Fibroblast of skin of back (primary cell): ENCODE data around the gene MAPKAPK5. TPM values are rescaled to one million over a fixed set of nuclear protein-coding genes. Genes with fewer than 3 reads are reported as not detected.
A peak's percentile ranks its signal among the peaks of the same experiment; 100 is the strongest.
"Not testable (repeated sequence)": the region's sequence is repeated elsewhere in the genome, so short reads cannot be mapped to it uniquely, and the experiment has no call there.

Experiments
- DNase-seq: peaks from one replicate; pipeline ENCODE4 v3.0.0-alpha.2; 2013
- polyA plus RNA-seq, 2 experiments: library from polyadenylated mRNA; unstranded; fragments of 120-200 nt; gene quantifications; one replicate each; pipeline ENCODE4 v1.2.1, GENCODE V29; 2013; ENCODE audit not compliant: insufficient read length in 2 of 2

The MAPKAPK5 gene
- polyA plus RNA-seq (2013, experiment 1 of 2; ENCODE audit: insufficient read length): 32.4 TPM
- 26.0 TPM for polyA plus RNA-seq (2013, experiment 2 of 2; ENCODE audit: insufficient read length)

DNA sequence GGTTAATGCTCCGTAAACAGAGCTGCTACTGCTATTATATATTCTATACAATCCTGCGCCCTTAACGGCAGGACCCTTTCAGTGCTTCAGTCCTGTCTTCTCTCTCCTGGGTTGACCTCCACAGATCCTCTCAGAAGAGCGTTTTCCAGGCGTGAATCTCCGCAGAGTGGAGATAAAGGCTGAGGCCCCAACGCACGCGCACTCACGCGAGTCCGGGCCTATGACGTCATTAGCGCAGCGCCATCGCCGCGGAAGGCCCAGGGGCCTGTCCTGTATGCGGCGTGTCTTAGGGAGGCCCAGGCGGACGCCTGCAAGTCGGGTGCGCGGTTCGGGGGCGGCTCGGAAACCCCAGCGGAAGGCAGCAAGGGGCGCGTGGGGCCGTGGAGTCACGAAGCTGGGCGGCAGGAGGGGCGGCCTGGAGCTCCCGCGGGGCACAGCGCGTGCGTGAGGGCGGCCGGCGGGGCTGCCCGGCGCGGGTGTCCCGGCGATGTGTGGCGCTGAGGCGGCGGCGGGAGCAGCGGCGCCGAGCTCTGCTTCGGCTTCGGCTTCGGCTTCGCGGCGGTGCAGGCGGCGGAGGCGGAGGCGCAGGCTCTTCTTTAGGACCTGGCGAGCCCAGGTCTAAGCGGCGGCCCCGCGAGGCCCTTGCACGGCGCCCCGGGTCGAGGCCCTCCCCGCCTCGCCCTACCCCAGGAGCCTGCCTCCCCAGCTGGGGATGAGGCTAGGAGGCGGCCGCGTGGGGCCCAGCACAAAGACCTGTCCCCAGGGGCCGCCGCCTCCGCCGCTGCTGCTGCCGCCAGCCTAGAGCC, at the start of gene MAPKAPK5:
MAPKAPK5 (plus strand) TSS at position 479 of the 806 bp plus-strand sequence. CDS start 506 bp downstream, outside the sequence.
- DNase-seq: peak; percentile 92

- DNase-seq: no peak
Observed at GRCh38 chr12:111792856-111793235, 49.2 kb upstream of the MAPKAPK5 start.

- DNase-seq: no peak
Observed at GRCh38 chr12:111798182-111798581, 43.8 kb upstream of the MAPKAPK5 start.

DNA sequence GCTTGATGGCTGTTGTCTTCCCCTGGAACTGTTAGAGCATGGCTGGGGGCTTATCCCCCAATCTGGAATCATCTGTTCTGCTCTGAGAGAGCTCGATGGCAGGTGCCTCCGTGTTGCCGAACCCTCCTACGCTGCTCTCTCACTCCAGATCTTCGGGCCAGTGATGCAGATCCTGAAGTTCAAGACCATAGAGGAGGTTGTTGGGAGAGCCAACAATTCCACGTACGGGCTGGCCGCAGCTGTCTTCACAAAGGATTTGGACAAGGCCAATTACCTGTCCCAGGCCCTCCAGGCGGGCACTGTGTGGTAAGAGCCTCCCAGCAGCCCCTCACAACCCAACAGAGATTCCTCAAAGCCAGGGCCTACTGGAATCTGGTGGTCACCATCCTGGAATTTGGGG, 42.3 kb upstream of the MAPKAPK5 start:
- DNase-seq: no peak

DNA sequence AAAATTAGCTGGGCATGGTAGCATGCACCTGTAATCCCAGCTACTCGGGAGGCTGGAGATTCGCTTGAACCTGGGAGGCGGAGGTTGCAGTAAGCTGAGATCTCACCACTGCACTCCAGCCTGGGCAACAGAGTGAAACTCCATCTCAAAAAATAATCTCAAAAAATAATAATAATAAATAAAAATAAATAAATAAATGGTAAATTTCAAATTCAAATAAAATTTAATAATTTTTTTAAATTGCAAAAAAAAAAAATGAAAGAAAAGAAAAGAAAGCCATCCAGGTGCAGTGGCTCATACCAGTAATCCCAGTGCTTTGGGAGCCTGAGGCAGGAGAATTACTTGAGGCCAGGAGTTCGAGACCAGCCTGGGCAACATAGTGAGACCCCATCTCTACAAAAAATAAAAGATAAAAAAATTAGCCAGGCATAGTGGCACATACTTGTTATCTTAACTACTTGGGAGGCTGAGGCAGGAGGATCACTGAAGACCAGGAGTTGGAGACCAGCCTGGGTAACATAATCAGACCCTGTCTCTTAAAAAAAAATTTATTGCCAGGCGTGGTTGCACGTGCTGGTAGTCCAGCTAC, 38.9 kb upstream of the MAPKAPK5 start:
- no peak for DNase-seq

DNA sequence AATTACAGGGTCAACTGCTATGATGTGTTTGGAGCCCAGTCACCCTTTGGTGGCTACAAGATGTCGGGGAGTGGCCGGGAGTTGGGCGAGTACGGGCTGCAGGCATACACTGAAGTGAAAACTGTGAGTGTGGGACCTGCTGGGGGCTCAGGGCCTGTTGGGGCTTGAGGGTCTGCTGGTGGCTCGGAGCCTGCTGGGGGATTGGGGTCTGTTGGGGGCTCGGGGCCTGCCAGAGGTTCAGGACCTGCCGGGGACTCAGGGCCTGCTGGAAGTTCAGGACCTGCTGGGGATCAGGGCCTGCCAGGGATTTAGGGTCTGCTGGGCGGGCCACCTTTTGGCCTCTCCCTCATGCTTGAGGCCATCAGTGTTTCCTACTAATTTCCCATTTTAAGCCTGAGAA, 38.2 kb upstream of the MAPKAPK5 start:
- DNase-seq: no peak

GRCh38 chr12:111806304-111806703, 35.7 kb upstream of the MAPKAPK5 start:
- DNase-seq: no peak

DNA sequence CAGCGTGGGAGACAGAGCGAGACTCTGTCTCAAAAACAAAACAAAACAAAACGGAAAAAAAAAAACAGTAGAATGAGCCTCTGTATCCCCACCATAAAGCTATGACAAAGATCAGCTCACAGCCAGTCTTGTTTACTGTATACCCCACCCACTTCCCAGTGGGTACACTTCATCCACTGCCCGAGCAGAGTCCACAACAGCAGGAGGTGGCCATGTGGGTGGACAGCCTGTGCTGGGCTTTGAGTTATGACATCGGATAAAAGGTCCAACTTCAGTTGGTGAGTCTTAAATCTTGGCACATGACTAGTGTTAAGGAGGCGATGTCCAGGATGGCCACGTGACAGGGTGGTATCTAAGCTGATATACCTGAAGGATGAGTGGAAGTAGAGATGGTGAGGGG, 34.8 kb upstream of the MAPKAPK5 start:
- no peak for DNase-seq

DNA sequence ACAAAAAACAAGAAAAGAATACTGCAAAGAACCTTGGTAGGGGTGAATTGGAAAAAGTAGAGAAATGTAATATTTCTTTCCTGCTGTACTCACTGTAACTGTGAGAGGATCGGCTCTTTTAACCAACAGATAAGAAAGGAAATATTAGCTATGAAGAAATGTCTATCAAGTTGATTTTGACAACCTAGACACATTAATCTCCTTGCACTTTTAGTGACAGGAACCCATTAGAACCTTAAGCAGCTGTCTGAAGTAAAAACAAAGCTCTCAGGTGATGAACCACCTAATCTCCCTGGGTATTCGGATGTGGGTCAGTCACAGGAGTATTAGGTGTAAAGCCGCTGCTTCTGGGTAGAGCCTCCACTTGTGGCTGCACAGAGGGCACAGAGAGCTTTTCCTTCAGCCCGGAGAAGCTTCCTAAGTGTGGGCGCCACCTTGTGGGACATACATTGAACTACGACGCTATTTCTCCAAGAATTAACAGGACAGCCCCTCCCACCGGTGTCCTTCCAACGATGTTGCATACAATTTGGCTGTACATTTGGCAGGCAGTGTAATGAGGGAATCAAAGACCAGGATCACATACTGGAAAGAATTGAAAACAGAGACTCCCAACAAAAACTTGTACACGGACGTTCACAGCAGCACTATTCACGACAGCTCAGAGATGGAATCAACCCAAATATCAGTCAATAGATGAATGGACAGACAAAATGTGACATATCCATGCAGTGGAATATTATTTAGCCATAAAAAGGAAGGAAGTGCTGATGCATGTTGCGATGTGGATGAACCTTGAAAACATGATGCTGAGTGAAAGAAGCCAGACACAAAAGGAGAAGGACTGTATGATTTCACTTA, 28.9 kb upstream of the MAPKAPK5 start:
- DNase-seq: peak; percentile 75

DNA sequence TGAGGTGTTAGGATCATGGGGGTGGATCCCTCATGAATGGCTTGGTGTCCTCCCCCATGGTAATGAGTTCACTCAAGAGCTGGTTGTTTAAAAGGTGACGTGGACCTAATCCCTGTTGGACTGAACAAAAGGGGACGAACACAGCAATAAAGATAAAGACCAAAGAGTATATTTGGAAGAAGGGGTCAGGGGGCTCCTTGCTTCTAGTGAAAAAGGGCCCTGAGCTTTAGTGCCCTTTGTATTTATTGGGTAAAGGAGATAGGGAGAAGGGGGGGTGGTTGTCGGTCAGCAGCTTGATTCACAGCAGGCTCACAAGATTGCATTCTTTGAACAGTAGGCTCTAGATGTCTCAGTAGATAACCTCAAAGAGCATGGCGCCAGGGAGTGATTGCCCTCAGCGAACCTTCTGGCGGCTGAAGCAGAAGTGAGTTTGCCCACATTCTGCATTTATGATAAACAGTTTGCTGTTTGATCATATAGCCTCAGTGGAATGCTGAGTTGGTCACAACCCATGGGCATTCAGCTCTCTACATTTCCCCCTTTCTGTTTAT, 25.9 kb upstream of the MAPKAPK5 start:
- no peak for DNase-seq

DNA sequence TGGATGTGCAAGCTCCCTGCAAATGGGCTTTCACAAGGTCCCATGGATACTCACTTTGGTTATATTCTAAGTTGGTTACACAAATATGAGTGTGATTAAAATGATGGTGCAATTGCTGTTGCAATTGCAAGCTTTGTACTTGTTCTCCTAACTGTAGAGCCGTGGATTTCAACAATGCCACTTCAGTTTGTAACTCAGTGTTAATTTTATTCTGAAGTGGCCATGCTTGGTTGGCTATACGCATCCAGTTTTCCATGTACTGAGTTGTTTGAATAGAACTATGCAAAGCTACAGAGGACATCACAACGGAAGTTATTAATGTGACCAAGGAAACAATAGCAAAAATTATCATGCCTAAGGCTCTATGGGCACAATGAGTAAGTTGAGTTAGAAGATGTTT, 25.1 kb upstream of the MAPKAPK5 start:
- not testable (repeated sequence) for DNase-seq

- DNase-seq: no peak
Observed at GRCh38 chr12:111818340-111818739, 23.7 kb upstream of the MAPKAPK5 start.

- no peak for DNase-seq
Observed at GRCh38 chr12:111819191-111820158, 22.6 kb upstream of the MAPKAPK5 start.

DNA sequence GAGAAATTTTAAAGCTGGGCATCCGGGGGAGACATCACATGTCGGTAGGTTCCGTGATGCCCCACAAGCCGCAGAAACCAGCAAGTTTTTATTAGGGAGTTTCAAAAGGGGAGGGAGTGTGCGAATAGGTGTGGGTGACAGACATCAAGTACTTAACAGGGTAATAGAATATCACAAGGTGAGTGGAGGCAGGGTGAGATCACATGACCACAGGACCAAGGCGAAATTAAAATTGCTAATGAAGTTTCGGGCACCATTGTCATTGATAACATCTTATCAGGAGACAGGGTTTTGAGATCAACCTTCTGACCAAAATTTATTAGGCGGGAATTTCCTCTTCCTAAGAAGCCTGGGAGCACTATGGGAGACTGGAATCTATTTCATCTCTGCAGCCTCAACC, 21.2 kb upstream of the MAPKAPK5 start:
- DNase-seq: not testable (repeated sequence)

- no peak for DNase-seq
Observed at GRCh38 chr12:111822886-111823285, 19.1 kb upstream of the MAPKAPK5 start.

- no peak for DNase-seq
Observed at GRCh38 chr12:111823891-111824290, 18.1 kb upstream of the MAPKAPK5 start.

DNA sequence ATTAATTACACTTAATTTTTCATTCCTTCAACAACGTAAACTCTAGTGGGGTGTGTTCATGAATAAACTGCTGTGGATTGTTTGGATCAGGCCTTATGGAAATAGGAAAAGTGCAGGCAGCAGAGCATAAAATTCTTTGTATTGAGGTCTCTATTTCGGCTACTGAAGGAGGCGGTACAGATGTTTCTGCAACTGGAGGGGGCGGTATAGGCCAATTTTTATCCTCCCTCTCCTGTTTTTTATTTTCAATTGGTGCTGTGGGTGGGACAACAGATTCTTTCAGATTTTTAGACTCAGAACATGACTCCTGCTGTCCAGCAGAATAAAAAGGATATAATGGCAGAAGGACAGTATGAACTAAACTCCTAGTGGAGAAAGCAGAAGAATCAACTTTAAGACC, 17.7 kb upstream of the MAPKAPK5 start:
- not testable (repeated sequence) for DNase-seq

DNA sequence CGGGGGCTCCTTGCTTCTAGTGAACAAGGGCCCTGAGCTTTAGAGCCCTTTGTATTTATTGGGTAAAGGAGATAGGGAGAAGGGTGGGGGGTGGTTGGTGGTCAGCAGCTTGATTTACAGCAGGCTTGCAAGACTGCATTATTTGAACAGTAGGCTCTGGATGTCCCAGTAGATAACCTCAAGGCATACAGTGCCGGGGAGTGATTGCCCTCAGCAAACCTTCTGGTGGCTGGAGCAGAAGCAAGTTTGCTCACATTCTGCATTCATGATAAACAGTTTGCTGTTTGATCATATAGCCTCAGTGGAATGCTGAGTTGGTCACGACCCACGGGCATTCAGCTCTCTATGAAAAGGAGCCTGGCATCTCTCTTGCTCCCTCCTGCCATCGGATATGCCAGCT, 16.5 kb upstream of the MAPKAPK5 start:
- no peak for DNase-seq

- no peak for DNase-seq
Observed at GRCh38 chr12:111826316-111826715, 15.7 kb upstream of the MAPKAPK5 start.

DNA sequence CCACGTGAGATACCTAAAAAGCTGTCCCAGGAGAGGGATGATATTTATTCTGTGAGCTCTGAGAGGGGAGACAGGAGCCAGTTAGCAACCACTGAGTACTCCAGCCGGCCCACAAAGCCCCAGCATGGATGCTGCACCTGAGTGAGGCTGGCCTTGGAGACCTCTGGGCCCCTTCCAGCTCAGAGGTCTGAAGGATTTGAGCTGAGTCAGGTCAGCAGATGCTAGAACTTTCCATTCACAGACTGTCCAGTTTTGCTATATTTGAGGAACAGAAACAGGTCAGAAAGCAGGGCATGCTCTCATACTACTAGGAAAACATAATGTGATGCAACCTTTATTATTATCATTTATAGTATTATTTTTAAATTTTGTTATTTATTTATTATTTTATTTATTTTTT, 15.0 kb upstream of the MAPKAPK5 start:
- DNase-seq: no peak

DNA sequence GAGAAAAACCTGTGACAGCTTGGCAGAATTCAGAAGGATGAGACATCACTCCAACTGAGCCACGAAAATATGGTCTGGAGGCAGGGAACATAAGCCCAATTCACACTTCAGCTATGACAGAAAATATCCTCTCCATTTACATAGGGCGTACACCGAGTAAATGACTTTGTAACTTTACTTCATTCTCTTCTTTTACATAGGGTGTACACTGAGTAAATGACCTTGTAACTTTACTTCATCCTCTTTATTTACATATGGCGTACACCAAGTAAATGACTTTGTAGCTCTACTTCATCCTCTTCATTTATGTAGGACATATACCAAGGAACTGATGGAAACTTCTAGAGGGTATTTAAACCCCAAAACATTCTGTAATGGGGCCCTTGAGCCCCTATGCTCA, 14.1 kb upstream of the MAPKAPK5 start:
- DNase-seq: no peak
